HCT116 (cell line): ENCODE results near the gene CBX4. TPM values are rescaled to one million over a fixed set of nuclear protein-coding genes. Genes with fewer than 3 reads are reported as not detected.

Experiments used
- ATAC-seq: fragments of 200-7000 bp; cut with Tn5 transposase; 2 replicates; pipeline ENCODE4 v1.9.1; 2020; ENCODE audit warnings: mild to moderate bottlenecking, moderate library complexity
- BruUV-seq: library from RNA; stranded (reverse); fragments of 400-500 nt; replicated peaks from 2 replicates; lab custom pipeline; 2021; lab: Mats Ljungman, UMichigan
- CTCF ChIA-PET: fragments of 300-600 bp; sonication (Branson Sonifier 250); formaldehyde crosslinking; loops from one replicate; lab custom pipeline; 2021; ENCODE audit warnings: antibody characterized with exemption; lab: Charles Lee
- POLR2A ChIA-PET: fragments of 300-600, 350-600 bp; sonication (Branson Sonifier 250); formaldehyde crosslinking; loops from one replicate; lab custom pipeline; 2021; ENCODE audit warnings: antibody characterized with exemption; lab: Charles Lee
- RAD21 ChIA-PET, 2 experiments: fragments of 300-600 bp; sonication (Branson Sonifier 250); formaldehyde crosslinking; loops; one replicate each; lab custom pipeline; 2023; ENCODE audit warnings: low total read pairs in 2 of 2; ENCODE audit not compliant: uncharacterized antibody in 2 of 2, unreplicated experiment in 2 of 2, low non-redundant PET in 1 of 2; lab: Charles Lee
- DNase-seq: peaks from one replicate; pipeline ENCODE4 v3.0.0-alpha.2; 2010; ENCODE audit warnings: low read depth, low spot score
- H2AFZ ChIP-seq: fragments of 200-600 bp; shearing (Covaris generic), sonication (generic); 2 replicates; pipeline ENCODE4 v1.6.1; 2017; ENCODE audit warnings: low read depth, mixed run types, mixed read lengths, antibody characterized with exemption, low read length; ENCODE audit not compliant: poor library complexity, severe bottlenecking
- H3K27ac ChIP-seq: 2 replicates; pipeline ENCODE4 v1.5.1; 2012; ENCODE audit warnings: low read depth, low read length
- H3K27me3 ChIP-seq: fragments of 200-600 bp; sonication (generic); 2 replicates; pipeline ENCODE4 v1.6.1; 2016; ENCODE audit warnings: mixed run types, low read length, mixed read lengths; ENCODE audit not compliant: insufficient read depth
- H3K36me3 ChIP-seq, 2 experiments: fragments of 200-500 bp in 1 of 2; fragments of 200-600 bp in 1 of 2; sonication (Bioruptor generic) in 1 of 2; sonication (generic) in 1 of 2; 2 replicates each; pipeline versions ENCODE4 v1.5.1 to v1.6.1; 2014 to 2016; ENCODE audit warnings: low read length in 2 of 2, inconsistent platforms in 1 of 2, mixed read lengths in 1 of 2, mixed run types in 1 of 2; ENCODE audit not compliant: insufficient read depth in 2 of 2, control insufficient read depth in 1 of 2
- H3K4me1 ChIP-seq, 2 experiments: fragments of 200-600 bp in 1 of 2; sonication (generic) in 1 of 2; 2 replicates each; pipeline versions ENCODE4 v1.5.1 to v1.6.1; 2012 to 2017; ENCODE audit warnings: low read length in 2 of 2, inconsistent platforms in 1 of 2, mild to moderate bottlenecking in 1 of 2, mixed read lengths in 1 of 2, mixed run types in 1 of 2, moderate library complexity in 1 of 2; ENCODE audit not compliant: insufficient read depth in 2 of 2, control insufficient read depth in 1 of 2
- H3K4me2 ChIP-seq: fragments of 200-600 bp; sonication (generic); 2 replicates; pipeline ENCODE4 v1.6.1; 2017; ENCODE audit warnings: mixed run types, low read length, mixed read lengths
- H3K4me3 ChIP-seq, 2 experiments: fragments of 200-600 bp in 1 of 2; sonication (generic) in 1 of 2; replicated peaks in 1 of 2; 2 replicates each; pipeline ENCODE4 v1.5.1; 2011 to 2016; ENCODE audit warnings: low read length in 2 of 2, control low read depth in 1 of 2, low read depth in 1 of 2, mild to moderate bottlenecking in 1 of 2, mixed read lengths in 1 of 2, mixed run types in 1 of 2
- H3K79me2 ChIP-seq: fragments of 200-600 bp; sonication (generic); 2 replicates; pipeline ENCODE4 v1.6.1; 2017; ENCODE audit warnings: mild to moderate bottlenecking, mixed run types, low read length, moderate library complexity, mixed read lengths; ENCODE audit not compliant: insufficient read depth
- H3K9ac ChIP-seq: fragments of 200-600 bp; sonication (generic); 2 replicates; pipeline ENCODE4 v1.6.1; 2016; ENCODE audit warnings: low read length, mixed read lengths
- H3K9me2 ChIP-seq: fragments of 200-600 bp; sonication (generic), shearing (Covaris generic); 2 replicates; pipeline ENCODE4 v1.6.1; 2017; ENCODE audit warnings: mixed run types, mild to moderate bottlenecking, moderate library complexity; ENCODE audit not compliant: insufficient read depth
- H3K9me3 ChIP-seq, 2 experiments: fragments of 200-500 bp in 1 of 2; fragments of 200-600 bp in 1 of 2; sonication (Bioruptor generic) in 1 of 2; sonication (generic) in 1 of 2; 2 replicates each; pipeline ENCODE4 v1.6.1; 2014 to 2017; ENCODE audit warnings: low read length in 2 of 2, mixed read lengths in 2 of 2, inconsistent platforms in 1 of 2, low read depth in 1 of 2, mild to moderate bottlenecking in 1 of 2, mixed run types in 1 of 2, moderate library complexity in 1 of 2; ENCODE audit not compliant: control insufficient read depth in 1 of 2, insufficient read depth in 1 of 2
- H4K20me1 ChIP-seq: fragments of 200-600 bp; sonication (generic), shearing (Covaris generic); 2 replicates; pipeline ENCODE4 v1.6.1; 2017; ENCODE audit warnings: mixed run types, mild to moderate bottlenecking, moderate library complexity; ENCODE audit not compliant: insufficient read depth
- ELF1 ChIP-seq: IDR thresholded peaks from 2 replicates; pipeline ENCODE4 v1.6.1; 2012; ENCODE audit warnings: low read depth, borderline replicate concordance
- FOSL1 ChIP-seq: IDR thresholded peaks from 2 replicates; pipeline ENCODE4 v1.6.1; 2012; ENCODE audit warnings: low read depth
- JUND ChIP-seq: IDR thresholded peaks from 2 replicates; pipeline ENCODE4 v1.6.1; 2012
- POLR2A ChIP-seq: IDR thresholded peaks from 2 replicates; pipeline ENCODE4 v1.7.0; 2011; ENCODE audit warnings: borderline replicate concordance; ENCODE audit not compliant: insufficient read depth, insufficient read length; ENCODE audit errors: extremely low read depth
- POLR2AphosphoS5 ChIP-seq: IDR thresholded peaks from 2 replicates; pipeline ENCODE4 v1.6.1; 2011; ENCODE audit warnings: mild to moderate bottlenecking, low read depth, low read length, moderate library complexity
- SIN3A ChIP-seq: IDR thresholded peaks from 2 replicates; pipeline ENCODE4 v1.6.1; 2012; ENCODE audit warnings: low read depth
- SRF ChIP-seq: IDR thresholded peaks from 2 replicates; pipeline ENCODE4 v1.6.1; 2012; ENCODE audit warnings: low read depth
- YY1 ChIP-seq: IDR thresholded peaks from 2 replicates; pipeline ENCODE4 v1.6.1; 2011; ENCODE audit warnings: low read length, low read depth, moderate library complexity, mild to moderate bottlenecking; ENCODE audit not compliant: insufficient replicate concordance; ENCODE audit errors: extremely low read depth
- intact Hi-C: fragments of 100-400 bp; cut with micrococcal nuclease; formaldehyde crosslinking; loops from 2 replicates; pipeline ENCODE4 v1.10.0; 2022
- total RNA-seq: library from RNA; stranded (reverse); gene quantifications from one replicate; pipeline ENCODE4 v1.2.1, GENCODE V29; 2021; ENCODE audit not compliant: unreplicated experiment
- TF ChIP-seq, protein P1 (sequence below): IDR thresholded peaks from 2 replicates; pipeline ENCODE4 v1.6.1; 2012
- TF ChIP-seq, protein P2 (sequence below), 3 experiments: fragments of 200-600 bp in 1 of 3; sonication (generic) in 1 of 3; IDR thresholded peaks in 2 of 3; conservative IDR thresholded peaks in 1 of 3; 2 replicates each; pipeline ENCODE4 v1.5.1; 2012 to 2017; ENCODE audit warnings: low read depth in 2 of 3, low read length in 2 of 3, antibody characterized with exemption in 1 of 3, borderline replicate concordance in 1 of 3, control low read depth in 1 of 3, mild to moderate bottlenecking in 1 of 3, mixed read lengths in 1 of 3, mixed run types in 1 of 3, moderate library complexity in 1 of 3; ENCODE audit not compliant: insufficient read depth in 1 of 3
- TF ChIP-seq, protein P3 (sequence below): IDR thresholded peaks from 2 replicates; pipeline ENCODE4 v1.6.1; 2011; ENCODE audit warnings: mild to moderate bottlenecking, low read length, moderate library complexity; ENCODE audit not compliant: insufficient replicate concordance; ENCODE audit errors: extremely low read depth

The CBX4 gene
- total RNA-seq, 1 experiment from 2014 or later, result 60.9 TPM

DNA sequence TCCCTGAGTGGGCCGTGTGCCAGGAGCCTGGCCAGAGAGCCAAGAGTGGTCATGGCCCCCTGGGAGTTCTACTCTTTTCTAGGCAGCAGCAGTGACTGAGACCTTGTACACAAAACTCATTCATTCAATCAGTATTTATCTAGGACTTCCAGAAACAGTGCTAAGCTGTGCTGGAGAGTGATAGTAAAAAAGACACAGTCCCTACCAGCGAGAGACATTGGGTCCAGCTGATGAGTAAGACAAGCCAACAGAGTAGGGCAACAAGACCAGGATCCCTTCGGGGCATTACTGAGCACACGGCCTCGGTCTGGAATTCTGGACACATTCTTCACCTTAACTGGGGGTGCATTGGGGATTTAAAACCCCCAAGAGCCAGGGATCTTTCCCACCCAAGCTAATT, 20.2 kb downstream of the CBX4 start (continued):
- TF ChIP-seq POLR2AphosphoS5 (no peak), ELF1 (no peak)

DNA sequence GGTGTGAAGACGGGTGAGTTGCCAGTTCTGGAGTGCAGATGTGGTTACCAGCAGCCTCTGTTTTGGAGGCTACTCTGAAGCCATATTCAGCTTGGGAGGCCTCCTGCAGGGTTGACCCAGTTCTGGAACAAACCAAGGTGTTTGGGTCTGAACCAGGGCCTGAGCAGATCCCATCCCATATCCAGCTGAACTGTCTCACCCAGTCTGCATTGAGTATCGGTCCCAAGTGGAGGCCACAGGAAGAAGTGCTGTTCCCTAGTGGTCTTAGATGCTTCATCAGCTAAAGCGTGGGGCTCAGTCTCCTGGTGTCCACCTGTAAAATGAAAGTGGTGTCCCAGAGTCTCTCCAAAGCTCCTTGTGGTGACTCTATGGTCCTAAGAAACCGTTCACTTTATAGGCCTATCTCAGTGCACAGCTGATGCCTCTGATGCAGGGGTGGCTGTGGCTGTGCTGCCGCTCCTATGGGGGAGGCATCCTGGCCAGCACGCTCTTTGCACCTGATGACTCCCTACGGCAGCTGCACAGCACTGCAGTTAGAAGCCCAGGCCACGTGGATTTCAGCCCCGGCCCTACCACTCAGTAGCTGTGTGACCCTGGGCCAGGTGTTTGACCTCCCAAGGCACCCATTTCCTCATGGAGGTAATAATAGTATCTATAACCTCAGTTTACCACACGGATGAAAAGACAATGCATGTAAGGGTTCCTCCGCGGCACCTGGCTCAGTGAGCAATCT, 21.0 kb downstream of the CBX4 start:
- CTCF ChIA-PET, result interaction anchor here (1.0 to 2.3 kb wide), 2 partner anchors 8 to 17 kb away, joined by 4 to 6 read pairs; no protein-coding TSS in a partner anchor
- intact Hi-C loops, result no loop called here
- RAD21 ChIA-PET, result no interaction called here
- H3K27me3 ChIP-seq, result no peaks in the 10 kb centered on the region
- no peaks in the 10 kb centered on the region for H3K9me3 ChIP-seq
- no peaks in the 10 kb centered on the region for H4K20me1 ChIP-seq
- H3K4me2 ChIP-seq, result no peak overlapping the region
- POLR2A ChIA-PET, result interaction anchor here (0.8 to 1.8 kb wide), 4 partner anchors 8 to 19 kb away, joined by 3 to 6 read pairs (median 3); no protein-coding TSS in a partner anchor
- H3K36me3 ChIP-seq, result no peaks in the 10 kb centered on the region
- H3K9me2 ChIP-seq, result no peaks in the 10 kb centered on the region
- H3K4me3 ChIP-seq, result no peak overlapping the region
- BruUV-seq, result no TSS peak
- peaks cover 0 to 4% of the 10 kb centered on the region in 2 experiments; a peak in 1 of 4 replicates for H3K4me1 ChIP-seq
- TF ChIP-seq POLR2A, result no peak
- no peak for TF ChIP-seq SRF
- no peak for ATAC-seq
- H3K27ac ChIP-seq, result no peak overlapping the region
- DNase-seq, result no peak
- no peak overlapping the region for H3K9ac ChIP-seq
- no peak overlapping the region for H2AFZ ChIP-seq
- H3K79me2 ChIP-seq, result no peaks in the 10 kb centered on the region

DNA sequence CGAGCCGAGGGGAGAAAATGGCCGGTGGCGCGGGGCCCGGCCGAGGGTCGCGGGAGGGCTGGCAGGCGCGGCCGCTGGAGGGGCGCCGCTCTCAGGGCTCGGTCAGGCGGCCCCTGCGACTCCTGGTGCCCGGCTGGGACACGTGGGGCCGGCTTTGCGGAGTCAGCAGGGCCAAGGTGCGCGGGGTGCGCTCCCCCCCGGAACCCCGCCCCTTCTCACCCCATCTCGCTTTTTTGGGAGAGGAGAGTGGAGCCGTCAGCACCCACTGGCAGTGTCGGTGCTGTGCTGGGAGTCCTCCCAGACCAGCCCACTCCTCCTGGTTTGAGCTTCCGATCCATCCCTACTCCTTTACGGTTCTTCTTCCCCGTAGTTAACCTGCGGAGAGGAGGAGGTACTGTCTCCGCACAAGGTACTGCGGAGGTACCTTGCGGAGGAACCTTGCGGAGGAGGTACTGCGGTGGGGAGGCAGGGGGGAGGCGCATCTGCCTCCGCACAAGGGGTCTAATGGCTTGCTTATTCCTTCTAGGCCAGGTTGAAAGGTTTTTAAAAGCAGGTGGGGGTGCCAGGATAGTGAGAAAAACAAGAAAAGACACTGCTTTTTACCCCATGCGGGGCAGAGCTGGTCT, 23.3 kb downstream of the CBX4 start:
- ChIA-PET CTCF (no interaction called here), POLR2A (interaction anchor here (0.6 kb wide), 1 partner anchor 19 kb away, joined by 6 read pairs; the partner anchor contains the start of gene CBX8), RAD21 (no interaction called here)
- Histone ChIP-seq H2AFZ (no peak overlapping the region), H3K4me2 (no peak overlapping the region), H3K9me3 (no peaks in the 10 kb centered on the region), H3K27ac (no peak overlapping the region), H3K4me3 (no peak overlapping the region), H3K9ac (no peak overlapping the region), H4K20me1 (no peaks in the 10 kb centered on the region), H3K36me3 (no peaks in the 10 kb centered on the region), H3K79me2 (no peaks in the 10 kb centered on the region), H3K27me3 (peaks cover 4% of the 10 kb centered on the region; the same call in 1 of the 2 replicates), H3K4me1 (peaks cover 12% of the 10 kb centered on the region in 2 experiments), H3K9me2 (no peaks in the 10 kb centered on the region)
- ATAC-seq (no peak), DNase-seq (no peak)
- intact Hi-C loops, result no loop called here
- BruUV-seq, result no TSS peak
- TF ChIP-seq POLR2AphosphoS5 (no peak), YY1 (no peak), SIN3A (no peak), ELF1 (no peak), JUND (no peak), FOSL1 (no peak)
- TF ChIP-seq, protein P1, sequence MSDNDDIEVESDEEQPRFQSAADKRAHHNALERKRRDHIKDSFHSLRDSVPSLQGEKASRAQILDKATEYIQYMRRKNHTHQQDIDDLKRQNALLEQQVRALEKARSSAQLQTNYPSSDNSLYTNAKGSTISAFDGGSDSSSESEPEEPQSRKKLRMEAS, result no peak
- TF ChIP-seq, protein P2, sequence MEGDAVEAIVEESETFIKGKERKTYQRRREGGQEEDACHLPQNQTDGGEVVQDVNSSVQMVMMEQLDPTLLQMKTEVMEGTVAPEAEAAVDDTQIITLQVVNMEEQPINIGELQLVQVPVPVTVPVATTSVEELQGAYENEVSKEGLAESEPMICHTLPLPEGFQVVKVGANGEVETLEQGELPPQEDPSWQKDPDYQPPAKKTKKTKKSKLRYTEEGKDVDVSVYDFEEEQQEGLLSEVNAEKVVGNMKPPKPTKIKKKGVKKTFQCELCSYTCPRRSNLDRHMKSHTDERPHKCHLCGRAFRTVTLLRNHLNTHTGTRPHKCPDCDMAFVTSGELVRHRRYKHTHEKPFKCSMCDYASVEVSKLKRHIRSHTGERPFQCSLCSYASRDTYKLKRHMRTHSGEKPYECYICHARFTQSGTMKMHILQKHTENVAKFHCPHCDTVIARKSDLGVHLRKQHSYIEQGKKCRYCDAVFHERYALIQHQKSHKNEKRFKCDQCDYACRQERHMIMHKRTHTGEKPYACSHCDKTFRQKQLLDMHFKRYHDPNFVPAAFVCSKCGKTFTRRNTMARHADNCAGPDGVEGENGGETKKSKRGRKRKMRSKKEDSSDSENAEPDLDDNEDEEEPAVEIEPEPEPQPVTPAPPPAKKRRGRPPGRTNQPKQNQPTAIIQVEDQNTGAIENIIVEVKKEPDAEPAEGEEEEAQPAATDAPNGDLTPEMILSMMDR (IDR thresholded peaks at IDR 0.05 in 2 of 3, conservative IDR thresholded peaks at IDR 0.05 in 1 of 3; ENCODE audit: borderline replicate concordance in 1 of 3, insufficient read depth in 1 of 3, low read depth in 2 of 3, low read length in 2 of 3), result no peak
- TF ChIP-seq, protein P3, sequence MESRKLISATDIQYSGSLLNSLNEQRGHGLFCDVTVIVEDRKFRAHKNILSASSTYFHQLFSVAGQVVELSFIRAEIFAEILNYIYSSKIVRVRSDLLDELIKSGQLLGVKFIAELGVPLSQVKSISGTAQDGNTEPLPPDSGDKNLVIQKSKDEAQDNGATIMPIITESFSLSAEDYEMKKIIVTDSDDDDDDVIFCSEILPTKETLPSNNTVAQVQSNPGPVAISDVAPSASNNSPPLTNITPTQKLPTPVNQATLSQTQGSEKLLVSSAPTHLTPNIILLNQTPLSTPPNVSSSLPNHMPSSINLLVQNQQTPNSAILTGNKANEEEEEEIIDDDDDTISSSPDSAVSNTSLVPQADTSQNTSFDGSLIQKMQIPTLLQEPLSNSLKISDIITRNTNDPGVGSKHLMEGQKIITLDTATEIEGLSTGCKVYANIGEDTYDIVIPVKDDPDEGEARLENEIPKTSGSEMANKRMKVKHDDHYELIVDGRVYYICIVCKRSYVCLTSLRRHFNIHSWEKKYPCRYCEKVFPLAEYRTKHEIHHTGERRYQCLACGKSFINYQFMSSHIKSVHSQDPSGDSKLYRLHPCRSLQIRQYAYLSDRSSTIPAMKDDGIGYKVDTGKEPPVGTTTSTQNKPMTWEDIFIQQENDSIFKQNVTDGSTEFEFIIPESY, result no peak
